ENCODE measurements around the gene SMPD3.

SMPD3 gene

GRCh38 chr16:68470461-68471150, 22.3 kb upstream of the SMPD3 start:
- DNase-seq: peak; percentile 16

- DNase-seq: no peak
Observed at GRCh38 chr16:68469796-68470460, 21.6 kb upstream of the SMPD3 start.

GRCh38 chr16:68468842-68469241, 20.5 kb upstream of the SMPD3 start:
- DNase-seq: no peak

DNA sequence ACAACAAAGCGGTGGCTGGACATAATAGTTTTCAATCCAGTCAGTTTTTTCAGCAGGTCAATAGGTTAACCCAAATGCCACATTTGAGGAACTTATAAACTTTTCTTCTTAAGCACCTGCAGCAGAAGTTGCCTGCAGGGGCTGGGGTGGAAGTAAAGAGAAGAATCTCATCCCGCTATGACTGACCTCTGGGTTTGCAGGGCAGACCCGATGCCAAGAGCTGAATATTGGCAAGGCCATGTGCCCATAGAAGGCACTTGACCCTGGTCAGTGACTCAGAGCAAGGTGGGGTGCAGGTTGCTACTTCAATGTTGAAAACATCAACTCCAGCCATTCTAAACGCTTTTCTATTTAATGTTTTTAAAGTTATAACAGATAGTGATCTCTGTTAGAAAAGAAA, 17.9 kb upstream of the SMPD3 start:
- no peak for DNase-seq

DNA sequence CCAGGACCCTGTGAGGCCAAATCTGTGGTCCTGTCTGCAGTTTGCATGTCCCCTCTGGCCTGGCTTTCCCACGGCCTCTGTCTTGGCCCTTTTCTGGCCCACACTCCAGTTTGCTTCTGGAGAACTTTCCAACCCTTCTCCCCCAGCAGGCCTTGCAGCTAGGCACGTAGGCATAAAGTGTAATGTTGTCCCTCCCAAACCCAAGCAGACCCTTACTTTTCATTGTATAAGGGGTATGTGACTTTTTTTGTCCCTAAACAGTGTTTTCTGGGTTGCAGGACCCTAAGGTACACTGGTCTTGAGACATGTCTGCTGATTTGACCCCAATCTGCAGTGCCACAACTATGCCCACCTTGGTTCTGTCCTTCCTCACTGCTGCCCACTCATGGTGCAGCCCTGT, 15.6 kb upstream of the SMPD3 start:
- no peak for DNase-seq

GRCh38 chr16:68460067-68460466, 11.8 kb upstream of the SMPD3 start:
- DNase-seq: no peak

DNA sequence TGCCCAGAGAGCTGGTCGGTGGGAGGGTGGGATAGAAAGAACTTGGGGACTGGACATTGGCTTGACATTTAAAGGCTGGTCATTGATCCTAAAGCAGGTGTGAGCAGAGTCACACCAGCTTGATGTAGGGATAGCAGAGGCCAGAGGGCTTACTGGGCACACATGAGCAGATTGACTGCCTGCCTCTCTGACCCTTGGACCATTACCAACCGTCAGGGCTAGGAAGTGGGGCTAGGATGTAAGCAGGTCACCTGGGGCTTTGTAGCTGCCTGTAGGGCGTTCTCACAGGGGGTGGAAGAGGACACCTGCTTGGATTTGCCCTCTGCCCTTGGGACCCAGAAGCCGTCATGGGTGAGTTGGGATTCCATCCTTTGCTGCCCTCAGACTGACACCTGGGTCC, 11.1 kb upstream of the SMPD3 start:
- DNase-seq: no peak

- no peak for DNase-seq
Observed at GRCh38 chr16:68458551-68458950, 10.2 kb upstream of the SMPD3 start.

- no peak for DNase-seq
Observed at GRCh38 chr16:68458101-68458500, 9.8 kb upstream of the SMPD3 start.

DNA sequence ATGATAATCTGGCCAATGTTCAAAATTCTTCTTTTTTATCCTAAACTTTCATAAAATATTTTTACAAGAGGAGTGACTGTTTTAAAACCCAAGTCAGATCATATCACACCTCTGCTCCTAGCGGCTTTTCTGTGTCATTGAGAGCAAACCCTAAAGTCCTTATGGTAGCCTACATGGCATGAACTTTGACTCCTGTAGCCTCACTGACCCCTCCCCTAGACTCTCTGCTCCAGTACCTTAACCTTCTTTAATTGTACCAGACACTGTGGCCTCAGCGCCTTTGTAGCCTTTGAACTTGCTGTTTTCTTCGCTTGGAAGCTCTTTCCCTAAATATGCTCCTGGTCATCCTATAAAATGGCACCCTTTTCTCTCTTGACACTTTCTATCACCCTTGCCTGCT, 7.3 kb upstream of the SMPD3 start:
- DNase-seq: no peak

DNA sequence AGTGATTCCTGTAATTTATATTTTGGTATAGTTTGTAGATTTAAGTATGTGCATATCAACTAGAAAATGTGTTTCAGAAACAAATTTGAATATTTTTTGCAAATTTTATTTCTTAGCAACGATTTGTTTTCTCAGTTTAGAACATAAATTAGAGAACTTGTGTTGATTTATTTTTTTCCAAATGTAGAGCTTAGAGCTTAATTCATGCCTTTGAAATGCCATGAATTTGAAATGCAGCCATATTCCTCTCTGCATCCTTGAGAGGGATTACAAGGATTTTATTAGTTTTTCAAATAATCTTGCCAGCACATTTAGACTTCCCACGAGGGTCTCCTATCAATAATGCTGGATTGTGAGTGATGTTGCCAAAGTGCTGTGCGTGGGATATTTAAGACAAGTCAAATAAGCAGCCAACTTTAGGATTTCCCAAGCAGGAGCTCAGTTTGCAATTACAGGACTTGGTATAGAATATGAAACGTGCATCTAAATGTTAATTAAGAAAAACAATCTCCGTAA, 6.7 kb upstream of the SMPD3 start:
- DNase-seq: no peak

DNA sequence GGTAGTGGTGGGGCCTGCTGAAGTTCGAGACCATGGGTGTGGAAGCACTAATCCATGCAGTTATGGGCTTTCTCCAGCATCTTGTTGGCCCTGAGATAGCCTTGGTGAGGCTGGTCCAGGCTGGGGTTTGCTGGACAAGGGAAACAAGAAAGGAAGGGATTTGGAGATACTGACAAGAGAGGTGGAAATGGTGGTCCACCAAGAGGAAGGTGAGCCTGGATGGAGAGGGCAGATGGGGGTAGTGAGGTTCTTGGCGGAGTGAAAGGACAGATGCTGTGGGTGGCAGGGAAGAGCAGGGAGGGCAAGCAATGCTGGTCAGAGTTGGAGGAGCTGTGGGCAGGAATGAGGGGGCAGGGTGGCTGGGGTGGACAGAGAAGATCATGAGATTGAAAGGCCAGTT, 5.5 kb upstream of the SMPD3 start:
- no peak for DNase-seq

GRCh38 chr16:68452176-68452575, 3.9 kb upstream of the SMPD3 start:
- no peak for DNase-seq

GRCh38 chr16:68451676-68452075, 3.4 kb upstream of the SMPD3 start:
- DNase-seq: no peak

DNA sequence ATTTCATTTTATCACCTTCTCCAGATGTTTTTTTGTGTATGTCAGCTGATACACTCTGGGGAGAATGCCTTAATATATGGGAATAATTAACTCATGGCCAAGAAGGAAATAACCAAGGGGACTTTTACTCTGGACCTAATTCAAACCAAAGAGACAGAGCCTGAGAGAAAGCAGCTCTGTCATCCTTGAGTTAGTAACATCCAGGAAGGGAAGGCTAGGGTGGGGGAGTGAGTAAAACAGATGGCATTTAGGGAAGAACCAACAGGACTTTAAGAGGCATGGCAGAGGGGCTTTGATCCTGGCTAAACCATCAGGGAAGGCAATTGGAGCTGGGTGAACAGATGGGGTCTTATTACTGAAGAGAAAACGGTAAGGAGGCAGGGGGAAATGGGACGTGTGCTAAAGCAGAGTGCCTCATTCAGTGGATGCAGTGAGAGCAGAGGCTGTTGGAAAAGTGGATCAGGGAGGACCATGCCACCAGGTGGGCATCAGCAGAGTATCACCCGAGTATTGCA, 2.5 kb upstream of the SMPD3 start:
- no peak for DNase-seq

DNA sequence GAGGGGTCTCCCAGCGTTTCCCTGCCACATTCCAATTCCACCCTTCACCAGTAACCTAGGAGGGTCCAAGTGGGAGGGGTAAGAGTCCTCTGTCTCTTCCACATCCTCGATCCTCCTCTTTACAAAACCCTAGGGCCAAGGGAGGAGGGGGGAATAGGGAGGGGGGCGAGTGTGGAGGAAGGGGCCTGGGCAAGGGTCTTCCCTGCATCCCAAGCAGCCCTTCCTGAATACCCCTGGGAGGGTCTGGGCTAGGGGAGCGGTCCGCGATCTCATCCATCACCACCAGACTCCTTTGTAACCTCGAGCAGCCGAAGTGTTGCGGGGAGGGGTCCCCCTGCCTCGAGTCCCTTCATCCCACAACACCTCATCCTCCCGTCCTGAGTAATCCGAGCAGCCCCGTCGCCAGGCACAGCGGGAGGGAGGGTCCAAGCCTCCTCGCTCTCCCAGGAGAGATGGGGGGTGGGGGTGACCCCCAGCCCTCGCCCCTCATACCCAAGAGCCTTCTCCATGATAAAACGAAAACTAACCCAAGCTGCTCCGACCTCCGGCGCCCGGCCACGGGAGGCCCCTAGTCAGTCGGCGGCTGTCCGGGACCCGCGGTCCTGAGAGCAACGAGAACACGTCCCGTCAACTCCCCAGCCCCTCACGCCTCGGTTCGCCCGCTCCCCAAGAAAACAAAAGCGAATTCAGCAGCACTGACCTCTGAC, 502 bp downstream of the SMPD3 start:
- DNase-seq: no peak

- DNase-seq: no peak
Observed at GRCh38 chr16:68446681-68447652, 1.3 kb downstream of the SMPD3 start.

GRCh38 chr16:68445458-68445857, 2.9 kb downstream of the SMPD3 start:
- DNase-seq: peak; percentile 62

DNA sequence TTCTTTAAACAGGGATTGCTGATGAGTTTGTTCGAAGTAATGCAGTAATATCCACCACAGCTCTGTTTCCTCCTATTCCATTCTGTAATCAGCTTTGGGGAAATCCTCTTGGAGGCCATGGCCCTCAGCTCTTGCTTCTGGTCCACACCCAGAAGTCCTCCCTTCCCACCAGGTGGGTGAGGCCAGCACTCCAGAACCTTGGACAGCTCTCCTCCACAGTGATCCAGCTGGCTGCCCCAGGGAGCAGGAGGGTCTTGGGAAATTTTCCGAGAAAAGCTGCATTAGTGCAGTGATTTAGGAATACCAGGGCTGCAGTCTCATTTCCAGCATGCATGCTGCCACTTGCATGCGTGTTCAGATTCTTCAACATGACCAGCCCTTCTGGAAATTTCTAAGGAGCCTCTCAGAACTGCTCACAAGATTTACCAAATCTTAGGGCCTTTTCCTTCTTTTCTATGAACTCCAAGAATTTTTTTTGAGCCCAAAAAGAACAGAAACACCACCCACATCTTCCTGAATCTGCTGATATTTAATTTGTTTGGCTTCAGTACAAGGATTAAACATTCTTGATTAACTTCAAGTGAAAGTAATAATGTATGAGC, 4.2 kb downstream of the SMPD3 start:
- no peak for DNase-seq

DNA sequence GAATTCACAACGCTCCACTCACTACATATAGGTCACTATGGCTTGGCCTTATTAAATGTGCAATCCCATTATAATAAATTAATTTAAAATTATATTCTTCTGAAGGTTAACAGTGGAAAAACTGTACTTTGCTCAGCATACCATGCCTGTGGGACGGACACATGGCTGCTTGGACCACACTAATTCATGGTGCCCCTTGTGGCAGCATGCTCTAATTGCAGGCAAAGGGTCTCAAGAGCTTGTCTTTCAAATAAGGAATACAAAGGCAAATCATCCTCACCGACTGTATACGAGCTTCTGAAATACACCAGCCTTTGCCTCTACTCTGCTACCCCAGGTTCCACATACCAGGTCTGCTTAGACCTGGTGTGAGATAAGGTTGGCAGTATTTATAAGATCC, 11.7 kb downstream of the SMPD3 start:
- DNase-seq: no peak

GRCh38 chr16:68434624-68435210, 13.6 kb downstream of the SMPD3 start:
- no peak for DNase-seq

DNA sequence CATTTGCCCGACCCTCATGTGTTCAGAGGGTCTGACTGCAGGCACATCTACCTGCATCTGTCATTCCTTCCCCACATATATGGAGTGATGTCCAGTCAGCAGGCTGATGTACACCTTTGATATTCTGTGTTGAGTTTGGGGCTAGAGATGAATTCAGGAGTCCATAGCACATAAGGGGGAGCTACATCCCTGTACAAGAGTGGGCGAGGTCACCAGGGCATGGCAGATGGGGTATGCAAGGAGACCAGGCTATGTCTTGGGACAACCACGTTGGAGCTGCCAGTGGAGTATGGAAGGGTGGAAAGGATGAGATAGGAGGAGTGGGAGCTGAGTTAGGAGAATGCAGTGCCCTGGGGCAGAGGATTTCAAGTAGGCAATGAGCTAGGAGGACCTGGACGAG, 15.0 kb downstream of the SMPD3 start:
- no peak for DNase-seq
